K562 (cell line): ENCODE measurements around the gene MSRB3. TPM values are rescaled to one million over a fixed set of nuclear protein-coding genes. Genes with fewer than 3 reads are reported as not detected.

Experiments
- ATAC-seq: fragments of 200-7000 bp; cut with Tn5 transposase; 3 replicates; pipeline ENCODE4 v1.9.1; 2020; ENCODE audit warnings: moderate library complexity
- BruUV-seq: library from RNA; stranded (reverse); fragments of 400-500 nt; replicated peaks from 2 replicates; lab custom pipeline; 2021; lab: Mats Ljungman, UMichigan
- CTCF ChIA-PET: fragments of 300-600 bp; formaldehyde crosslinking; extraction: SDS; loops from one replicate; lab custom pipeline; 2021; ENCODE audit warnings: low intra/inter-chr PET ratio; lab: Yijun Ruan, JAX
- POLR2A ChIA-PET: fragments of 300-600, 350-650 bp; sonication (Branson Sonifier 250); formaldehyde crosslinking; extraction: SDS; loops from one replicate; lab custom pipeline; 2021; ENCODE audit warnings: antibody characterized with exemption, inconsistent platforms; lab: Yijun Ruan, JAX
- DNase-seq, 4 experiments: peaks; one replicate each; pipeline versions ENCODE4 v3.0.0 to v3.0.0-alpha.2; 2011 to 2018; ENCODE audit warnings: low spot score in 3 of 4, mixed read lengths in 3 of 4; ENCODE audit errors: extremely low read depth in 1 of 4
- FAIRE-seq: peaks from 2 replicates; lab custom pipeline; 2011; peaks lifted over from hg19 to GRCh38; lab: Jason Lieb, UNC
- H2AFZ ChIP-seq: 2 replicates; pipeline ENCODE4 v1.6.0; 2011; ENCODE audit warnings: low read depth, low read length, control low read depth, inconsistent platforms
- H3K27ac ChIP-seq: fragments of 200-600 bp; 3 replicates; pipeline ENCODE4 v1.8.0; 2011; ENCODE audit warnings: low read depth, mild to moderate bottlenecking, control low read depth, inconsistent platforms, low read length, moderate library complexity, mixed read lengths; ENCODE audit errors: extremely low read depth
- H3K27me3 ChIP-seq, 2 experiments: fragments of 300-600 bp in 1 of 2; 2 replicates in 1 of 2; 3 replicates in 1 of 2; pipeline versions ENCODE4 v1.6.0 to v1.8.0; 2011; ENCODE audit warnings: inconsistent platforms in 2 of 2, low read length in 2 of 2, mild to moderate bottlenecking in 1 of 2, mixed read lengths in 1 of 2, moderate library complexity in 1 of 2; ENCODE audit not compliant: control insufficient read depth in 2 of 2, insufficient read depth in 2 of 2
- H3K36me3 ChIP-seq: fragments of 300-600 bp; 3 replicates; pipeline ENCODE4 v1.8.0; 2011; ENCODE audit warnings: mild to moderate bottlenecking, low read length, inconsistent platforms; ENCODE audit not compliant: control insufficient read depth, insufficient read depth
- H3K4me1 ChIP-seq, 2 experiments: fragments of 200-600 bp in 1 of 2; replicated peaks in 1 of 2; 2 replicates in 1 of 2; 3 replicates in 1 of 2; pipeline versions ENCODE4 v1.5.1 to v1.8.0; 2011; ENCODE audit warnings: inconsistent platforms in 2 of 2, low read length in 2 of 2, mild to moderate bottlenecking in 1 of 2, mixed read lengths in 1 of 2, moderate library complexity in 1 of 2; ENCODE audit not compliant: control insufficient read depth in 2 of 2, insufficient read depth in 2 of 2
- H3K4me2 ChIP-seq: 2 replicates; pipeline ENCODE4 v1.6.1; 2011; ENCODE audit warnings: low read length, control low read depth, inconsistent platforms, mixed read lengths; ENCODE audit not compliant: insufficient read depth
- H3K4me3 ChIP-seq: fragments of 200-600 bp; sonication (generic), shearing (Covaris generic); 2 replicates; pipeline ENCODE4 v1.5.1; 2016; ENCODE audit warnings: control low read depth, inconsistent platforms
- H3K79me2 ChIP-seq: fragments of 200-600 bp; 3 replicates; pipeline ENCODE4 v1.8.0; 2011; ENCODE audit warnings: low read length, inconsistent platforms; ENCODE audit not compliant: control insufficient read depth, insufficient read depth
- H3K9ac ChIP-seq, 2 experiments: 2 replicates each; pipeline versions ENCODE4 v1.6.0 to v1.6.1; 2011; ENCODE audit warnings: low read depth in 2 of 2, low read length in 2 of 2, control low read depth in 1 of 2, inconsistent platforms in 1 of 2, mild to moderate bottlenecking in 1 of 2, mixed read lengths in 1 of 2; ENCODE audit not compliant: insufficient read depth in 1 of 2
- H3K9me1 ChIP-seq: one replicate; pipeline ENCODE4 v1.6.0; 2011; ENCODE audit warnings: inconsistent platforms, mild to moderate bottlenecking, low read length, moderate library complexity; ENCODE audit not compliant: control insufficient read depth, insufficient read depth
- H3K9me3 ChIP-seq: replicated peaks from 2 replicates; pipeline ENCODE4 v1.5.1; 2011; ENCODE audit warnings: low read depth, low read length, inconsistent platforms; ENCODE audit not compliant: control insufficient read depth, insufficient read depth
- H4K20me1 ChIP-seq: replicated peaks from 2 replicates; pipeline ENCODE4 v1.6.1; 2011; ENCODE audit warnings: low read length, inconsistent platforms, mixed read lengths; ENCODE audit not compliant: control insufficient read depth, insufficient read depth
- BACH1 ChIP-seq: fragments of 200-800 bp; sonication (Bioruptor generic); IDR thresholded peaks from 2 replicates; pipeline ENCODE4 v1.6.1; 2016; ENCODE audit warnings: missing genetic modification characterization, missing compliant biosample characterization
- L3MBTL2 ChIP-seq: fragments of 450-650 bp; IDR thresholded peaks from 2 replicates; pipeline ENCODE4 v1.6.1; 2016; ENCODE audit warnings: mild to moderate bottlenecking, moderate library complexity
- RHOXF2B ChIP-seq: fragments of 250-450 bp; sonication (Bioruptor Pico); conservative IDR thresholded peaks from 2 replicates; pipeline ENCODE4 v1.5.1; 2021
- TRIM28 ChIP-seq: fragments of 450-650 bp; IDR thresholded peaks from 2 replicates; pipeline ENCODE4 v1.6.1; 2017
- WGBS: fragments of 100-300 bp; shearing (Covaris generic); methylation state at CpG from one replicate; pipeline ENCODE4 v1.1.6; 2016; ENCODE audit warnings: low coverage, mixed read lengths; ENCODE audit not compliant: insufficient coverage; ENCODE audit errors: missing lambda C conversion rate; 5-methylcytosine and 5-hydroxymethylcytosine counted together
- in situ Hi-C: fragments of 300-500 bp; cut with MboI; formaldehyde crosslinking; loops from 4 replicates; pipeline ENCODE4 v1.15.0; 2018; ENCODE audit warnings: inconsistent platforms, mixed read lengths
- intact Hi-C: fragments of 100-400 bp; cut with micrococcal nuclease; formaldehyde crosslinking; loops from 2 replicates; pipeline ENCODE4 v1.14.2; 2022
- polyA plus RNA-seq, 8 experiments: library from polyadenylated mRNA; depleted of rRNA in 4 of 8; stranded (reverse) in 5 of 8; unstranded in 3 of 8; fragments of >200 nt; fragmentation: Nextera tagmentation in 2 of 8; fragmentation: Illumina TruSeq in 1 of 8; extraction: Ambion mirVana in 2 of 8; extraction: Trizol in 1 of 8; gene quantifications; 2 replicates each; pipeline versions ENCODE4 v1.2.1 to v1.2.3, GENCODE V29; 2011 to 2014; ENCODE audit warnings: inconsistent platforms in 1 of 8, missing spikeins in 1 of 8
- total RNA-seq, 7 experiments: library from RNA; depleted of rRNA in 6 of 7; stranded (reverse); fragments of >200 nt in 6 of 7; fragmentation: Illumina TruSeq in 2 of 7; extraction: Trizol in 2 of 7; gene quantifications; 2 replicates each; pipeline versions ENCODE4 v1.2.1 to v1.2.3, GENCODE V29; 2011 to 2021; ENCODE audit warnings: low replicate concordance in 1 of 7
- TF ChIP-seq, protein P1 (sequence below), 2 experiments: fragments of 450-650 bp in 1 of 2; sonication (generic) in 1 of 2; formaldehyde crosslinking in 1 of 2; IDR thresholded peaks in 1 of 2; conservative IDR thresholded peaks in 1 of 2; 2 replicates each; pipeline versions ENCODE4 v1.6.1 to v1.8.1; 2016 to 2023; ENCODE audit warnings: mild to moderate bottlenecking in 2 of 2, moderate library complexity in 2 of 2, inconsistent platforms in 1 of 2, missing genetic modification reagents in 1 of 2
- TF ChIP-seq, protein P2 (sequence below), 2 experiments: IDR thresholded peaks; 2 replicates each; pipeline ENCODE4 v1.6.1; 2011; ENCODE audit warnings: borderline replicate concordance in 1 of 2, control low read depth in 1 of 2, low read depth in 1 of 2, low read length in 1 of 2, mild to moderate bottlenecking in 1 of 2, mixed read lengths in 1 of 2, moderate library complexity in 1 of 2; ENCODE audit not compliant: insufficient read depth in 1 of 2, insufficient read length in 1 of 2, poor library complexity in 1 of 2, severe bottlenecking in 1 of 2; ENCODE audit errors: extremely low read depth in 1 of 2
- TF ChIP-seq, protein P3 (sequence below): sonication (generic); formaldehyde crosslinking; IDR thresholded peaks from 2 replicates; pipeline ENCODE4 v1.8.1; 2023; ENCODE audit warnings: mild to moderate bottlenecking, missing genetic modification reagents
- TF ChIP-seq, protein P4 (sequence below): fragments of 450-650 bp; IDR thresholded peaks from 2 replicates; pipeline ENCODE4 v1.6.1; 2014; ENCODE audit warnings: low read depth, mild to moderate bottlenecking, moderate library complexity, borderline replicate concordance

MSRB3 gene
- total and polyA plus RNA-seq, 9 of the 15 experiments (the other 6 are each of a cell fraction or from before 2014, with no cell fraction given), result 0.04 TPM; not detected in 8

DNA sequence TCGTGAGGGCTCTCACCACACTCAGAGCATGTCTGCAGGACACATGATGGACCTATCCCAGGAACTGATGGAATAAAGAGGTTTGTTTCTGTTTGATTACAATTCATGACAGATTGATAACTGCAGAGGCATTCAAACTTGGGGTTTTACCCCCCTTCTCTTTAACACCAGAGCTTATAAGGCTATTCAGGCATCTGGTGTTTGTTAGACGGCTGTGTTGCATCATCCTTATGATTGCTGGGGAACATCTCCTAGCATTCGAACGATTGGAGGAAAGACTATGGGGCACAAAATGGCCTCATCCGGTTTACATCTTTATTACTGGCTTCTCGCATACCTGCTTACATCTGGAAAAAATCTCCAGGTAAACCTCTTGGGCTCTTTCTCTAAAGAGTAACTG lies 191.8 kb downstream of the MSRB3 start:
- no peaks in the 10 kb centered on the region for H3K9me1 ChIP-seq
- no peaks in the 10 kb centered on the region for H3K4me1 ChIP-seq
- H2AFZ ChIP-seq, result no peak overlapping the region
- no peak for ATAC-seq
- DNase-seq, result no peak
- H4K20me1 ChIP-seq, result no peaks in the 10 kb centered on the region
- in situ Hi-C loops, result no loop called here
- H3K4me2 ChIP-seq, result no peak overlapping the region
- H3K27me3 ChIP-seq, result no peaks in the 10 kb centered on the region
- WGBS, result 0% methylated on average over 6 of the region's 6 CpGs
- ChIA-PET POLR2A (no interaction called here), CTCF (no interaction called here)
- TF ChIP-seq, protein P1, sequence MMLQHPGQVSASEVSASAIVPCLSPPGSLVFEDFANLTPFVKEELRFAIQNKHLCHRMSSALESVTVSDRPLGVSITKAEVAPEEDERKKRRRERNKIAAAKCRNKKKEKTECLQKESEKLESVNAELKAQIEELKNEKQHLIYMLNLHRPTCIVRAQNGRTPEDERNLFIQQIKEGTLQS (IDR thresholded peaks at IDR 0.05), result peak; percentile 53
- TF ChIP-seq, protein P1 (CRISPR knock-in tag; conservative IDR thresholded peaks at IDR 0.05), result no peak
- TF ChIP-seq TRIM28, result no peak
- intact Hi-C loops, result no loop called here
- BruUV-seq, result no TSS peak
- FAIRE-seq, result no peak
- no peak overlapping the region for H3K27ac ChIP-seq
- H3K4me3 ChIP-seq, result no peak overlapping the region
- H3K79me2 ChIP-seq, result no peaks in the 10 kb centered on the region
- no peak overlapping the region for H3K9ac ChIP-seq
- H3K9me3 ChIP-seq, result no peaks in the 10 kb centered on the region
- H3K36me3 ChIP-seq, result no peaks in the 10 kb centered on the region

DNA sequence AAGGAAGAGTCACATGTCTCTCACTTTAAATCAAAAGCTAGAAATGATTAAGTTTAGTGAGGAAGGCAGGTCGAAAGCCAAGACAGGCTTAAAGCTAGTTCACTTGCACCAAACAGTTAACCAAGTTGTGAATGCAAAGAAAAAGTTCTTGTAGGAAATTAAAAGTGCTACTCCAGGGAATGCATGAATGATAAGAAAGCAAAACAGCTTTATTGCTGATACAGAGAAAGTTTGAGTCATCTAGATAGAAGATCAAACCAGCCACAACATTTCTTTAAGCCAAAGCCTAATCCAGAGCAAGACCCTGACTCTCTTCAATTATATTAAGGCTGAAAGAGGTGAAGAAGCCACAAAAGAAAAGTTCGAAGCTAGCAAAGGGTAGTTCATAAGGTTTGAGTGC lies 193.6 kb downstream of the MSRB3 start:
- H3K9me3 ChIP-seq, result no peaks in the 10 kb centered on the region
- no peaks in the 10 kb centered on the region for H3K4me1 ChIP-seq
- FAIRE-seq (no peak), ATAC-seq (no peak), DNase-seq (no peak)
- no peaks in the 10 kb centered on the region for H3K9me1 ChIP-seq
- in situ Hi-C loops, result no loop called here
- H3K9ac ChIP-seq, result no peak overlapping the region
- no peak overlapping the region for H3K27ac ChIP-seq
- no peaks in the 10 kb centered on the region for H3K27me3 ChIP-seq
- POLR2A ChIA-PET, result no interaction called here
- intact Hi-C loops, result no loop called here
- BruUV-seq, result no TSS peak
- H4K20me1 ChIP-seq, result no peaks in the 10 kb centered on the region
- H2AFZ ChIP-seq, result no peak overlapping the region
- H3K79me2 ChIP-seq, result no peaks in the 10 kb centered on the region
- WGBS, result 0% methylated on average over 2 of the region's 2 CpGs
- H3K4me3 ChIP-seq, result no peak overlapping the region
- H3K36me3 ChIP-seq, result no peaks in the 10 kb centered on the region
- H3K4me2 ChIP-seq, result no peak overlapping the region
- CTCF ChIA-PET, result no interaction called here
- TF ChIP-seq L3MBTL2 (no peak), RHOXF2B (CRISPR knock-in tag) (no peak), BACH1 (tag) (no peak)
- TF ChIP-seq, protein P2, sequence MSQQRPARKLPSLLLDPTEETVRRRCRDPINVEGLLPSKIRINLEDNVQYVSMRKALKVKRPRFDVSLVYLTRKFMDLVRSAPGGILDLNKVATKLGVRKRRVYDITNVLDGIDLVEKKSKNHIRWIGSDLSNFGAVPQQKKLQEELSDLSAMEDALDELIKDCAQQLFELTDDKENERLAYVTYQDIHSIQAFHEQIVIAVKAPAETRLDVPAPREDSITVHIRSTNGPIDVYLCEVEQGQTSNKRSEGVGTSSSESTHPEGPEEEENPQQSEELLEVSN (IDR thresholded peaks at IDR 0.05; ENCODE audit: borderline replicate concordance in 1 of 2, extremely low read depth in 1 of 2, insufficient read depth in 1 of 2, insufficient read length in 1 of 2, low read depth in 1 of 2, low read length in 1 of 2, poor library complexity in 1 of 2, severe bottlenecking in 1 of 2), result no peak
- TF ChIP-seq, protein P3, sequence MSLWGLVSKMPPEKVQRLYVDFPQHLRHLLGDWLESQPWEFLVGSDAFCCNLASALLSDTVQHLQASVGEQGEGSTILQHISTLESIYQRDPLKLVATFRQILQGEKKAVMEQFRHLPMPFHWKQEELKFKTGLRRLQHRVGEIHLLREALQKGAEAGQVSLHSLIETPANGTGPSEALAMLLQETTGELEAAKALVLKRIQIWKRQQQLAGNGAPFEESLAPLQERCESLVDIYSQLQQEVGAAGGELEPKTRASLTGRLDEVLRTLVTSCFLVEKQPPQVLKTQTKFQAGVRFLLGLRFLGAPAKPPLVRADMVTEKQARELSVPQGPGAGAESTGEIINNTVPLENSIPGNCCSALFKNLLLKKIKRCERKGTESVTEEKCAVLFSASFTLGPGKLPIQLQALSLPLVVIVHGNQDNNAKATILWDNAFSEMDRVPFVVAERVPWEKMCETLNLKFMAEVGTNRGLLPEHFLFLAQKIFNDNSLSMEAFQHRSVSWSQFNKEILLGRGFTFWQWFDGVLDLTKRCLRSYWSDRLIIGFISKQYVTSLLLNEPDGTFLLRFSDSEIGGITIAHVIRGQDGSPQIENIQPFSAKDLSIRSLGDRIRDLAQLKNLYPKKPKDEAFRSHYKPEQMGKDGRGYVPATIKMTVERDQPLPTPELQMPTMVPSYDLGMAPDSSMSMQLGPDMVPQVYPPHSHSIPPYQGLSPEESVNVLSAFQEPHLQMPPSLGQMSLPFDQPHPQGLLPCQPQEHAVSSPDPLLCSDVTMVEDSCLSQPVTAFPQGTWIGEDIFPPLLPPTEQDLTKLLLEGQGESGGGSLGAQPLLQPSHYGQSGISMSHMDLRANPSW, result no peak
- TF ChIP-seq, protein P4, sequence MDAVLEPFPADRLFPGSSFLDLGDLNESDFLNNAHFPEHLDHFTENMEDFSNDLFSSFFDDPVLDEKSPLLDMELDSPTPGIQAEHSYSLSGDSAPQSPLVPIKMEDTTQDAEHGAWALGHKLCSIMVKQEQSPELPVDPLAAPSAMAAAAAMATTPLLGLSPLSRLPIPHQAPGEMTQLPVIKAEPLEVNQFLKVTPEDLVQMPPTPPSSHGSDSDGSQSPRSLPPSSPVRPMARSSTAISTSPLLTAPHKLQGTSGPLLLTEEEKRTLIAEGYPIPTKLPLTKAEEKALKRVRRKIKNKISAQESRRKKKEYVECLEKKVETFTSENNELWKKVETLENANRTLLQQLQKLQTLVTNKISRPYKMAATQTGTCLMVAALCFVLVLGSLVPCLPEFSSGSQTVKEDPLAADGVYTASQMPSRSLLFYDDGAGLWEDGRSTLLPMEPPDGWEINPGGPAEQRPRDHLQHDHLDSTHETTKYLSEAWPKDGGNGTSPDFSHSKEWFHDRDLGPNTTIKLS, result no peak
